ENCODE measurements around the gene ARL6.
A peak's percentile ranks its signal among the peaks of the same experiment; 100 is the strongest.

The ARL6 gene

GRCh38 chr3:97765336-97765735, 778 bp downstream of the ARL6 start:
- Histone ChIP-seq H2AFZ (ENCODE audit: low read depth, low read length, severe bottlenecking) (no peak overlapping the region), H3K9ac (ENCODE audit: low read length) (peak overlapping the region; percentile 60)

DNA sequence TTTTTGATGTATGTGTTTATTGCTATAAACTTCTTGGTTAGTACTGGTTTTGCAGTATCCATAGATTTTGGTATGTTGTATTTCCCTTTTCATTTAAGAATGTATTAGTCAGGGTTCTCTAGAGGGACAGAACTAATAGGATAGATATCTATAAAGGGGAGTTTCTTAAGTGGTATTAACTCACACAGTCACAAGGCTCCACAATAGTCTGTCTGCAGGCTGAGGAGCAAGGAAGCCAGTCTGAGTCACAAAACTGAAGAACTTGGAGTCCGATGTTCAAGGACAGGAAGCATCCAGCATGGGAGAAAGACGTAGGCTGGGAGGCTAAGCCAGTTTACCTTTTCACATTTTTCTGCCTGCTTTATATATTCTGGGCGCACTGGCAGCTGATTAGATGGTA, 8.4 kb downstream of the ARL6 start:
- H2AFZ ChIP-seq (ENCODE audit: low read depth, low read length, severe bottlenecking) = no peak overlapping the region
- no peak overlapping the region for H3K27ac ChIP-seq (ENCODE audit: low read depth, low read length)
- no peaks in the 10 kb centered on the region for H3K79me2 ChIP-seq (ENCODE audit: insufficient read depth, low read length)
- no peaks in the 10 kb centered on the region for H4K20me1 ChIP-seq (ENCODE audit: low read depth, low read length)
- no peaks in the 10 kb centered on the region; the same call in 1 of the 2 replicates for H3K36me3 ChIP-seq (ENCODE audit: low read length)
- H3K9me2 ChIP-seq (replicated peaks; ENCODE audit: insufficient read depth, low read length) = no peaks in the 10 kb centered on the region
- no peak overlapping the region for H3K9ac ChIP-seq (ENCODE audit: low read length)
- H3K4me3 ChIP-seq (ENCODE audit: insufficient read depth, low read length, poor library complexity, severe bottlenecking) = no peak overlapping the region
- TF ChIP-seq EZH2phosphoT487 (conservative IDR thresholded peaks at IDR 0.05; ENCODE audit: low read length) = no peak
- no peaks in the 10 kb centered on the region for H3K9me3 ChIP-seq (ENCODE audit: insufficient read depth, low read length)
- H3F3A ChIP-seq (ENCODE audit: insufficient read depth) = no peaks in the 10 kb centered on the region
- H3K27me3 ChIP-seq (ENCODE audit: low read length) = no peaks in the 10 kb centered on the region
- no peak overlapping the region for H3K4me2 ChIP-seq (ENCODE audit: low read depth, low read length, poor library complexity, severe bottlenecking)

More at GRCh38 chr3:97765336-97765735, 778 bp downstream of the ARL6 start:
- Histone ChIP-seq H3K4me2 (ENCODE audit: low read depth, low read length, poor library complexity, severe bottlenecking) (peak overlapping the region; percentile 94), H3K27me3 (ENCODE audit: low read length) (no peaks in the 10 kb centered on the region), H3K79me2 (ENCODE audit: insufficient read depth, low read length) (no peaks in the 10 kb centered on the region), H3K4me3 (ENCODE audit: insufficient read depth, low read length, poor library complexity, severe bottlenecking) (peak overlapping the region; percentile 85), H3K9me2 (replicated peaks; ENCODE audit: insufficient read depth, low read length) (no peaks in the 10 kb centered on the region), H3K27ac (ENCODE audit: low read depth, low read length) (no peak overlapping the region), H3K36me3 (ENCODE audit: low read length) (no peaks in the 10 kb centered on the region; the same call in 1 of the 2 replicates), H4K20me1 (ENCODE audit: low read depth, low read length) (no peaks in the 10 kb centered on the region), H3F3A (ENCODE audit: insufficient read depth) (no peaks in the 10 kb centered on the region), H3K9me3 (ENCODE audit: insufficient read depth, low read length) (no peaks in the 10 kb centered on the region)
- TF ChIP-seq, protein P1, sequence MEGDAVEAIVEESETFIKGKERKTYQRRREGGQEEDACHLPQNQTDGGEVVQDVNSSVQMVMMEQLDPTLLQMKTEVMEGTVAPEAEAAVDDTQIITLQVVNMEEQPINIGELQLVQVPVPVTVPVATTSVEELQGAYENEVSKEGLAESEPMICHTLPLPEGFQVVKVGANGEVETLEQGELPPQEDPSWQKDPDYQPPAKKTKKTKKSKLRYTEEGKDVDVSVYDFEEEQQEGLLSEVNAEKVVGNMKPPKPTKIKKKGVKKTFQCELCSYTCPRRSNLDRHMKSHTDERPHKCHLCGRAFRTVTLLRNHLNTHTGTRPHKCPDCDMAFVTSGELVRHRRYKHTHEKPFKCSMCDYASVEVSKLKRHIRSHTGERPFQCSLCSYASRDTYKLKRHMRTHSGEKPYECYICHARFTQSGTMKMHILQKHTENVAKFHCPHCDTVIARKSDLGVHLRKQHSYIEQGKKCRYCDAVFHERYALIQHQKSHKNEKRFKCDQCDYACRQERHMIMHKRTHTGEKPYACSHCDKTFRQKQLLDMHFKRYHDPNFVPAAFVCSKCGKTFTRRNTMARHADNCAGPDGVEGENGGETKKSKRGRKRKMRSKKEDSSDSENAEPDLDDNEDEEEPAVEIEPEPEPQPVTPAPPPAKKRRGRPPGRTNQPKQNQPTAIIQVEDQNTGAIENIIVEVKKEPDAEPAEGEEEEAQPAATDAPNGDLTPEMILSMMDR (IDR thresholded peaks at IDR 0.05; ENCODE audit: insufficient read depth, low read length, poor library complexity, severe bottlenecking) = no peak
- no peak for TF ChIP-seq EZH2phosphoT487 (conservative IDR thresholded peaks at IDR 0.05; ENCODE audit: low read length)

DNA sequence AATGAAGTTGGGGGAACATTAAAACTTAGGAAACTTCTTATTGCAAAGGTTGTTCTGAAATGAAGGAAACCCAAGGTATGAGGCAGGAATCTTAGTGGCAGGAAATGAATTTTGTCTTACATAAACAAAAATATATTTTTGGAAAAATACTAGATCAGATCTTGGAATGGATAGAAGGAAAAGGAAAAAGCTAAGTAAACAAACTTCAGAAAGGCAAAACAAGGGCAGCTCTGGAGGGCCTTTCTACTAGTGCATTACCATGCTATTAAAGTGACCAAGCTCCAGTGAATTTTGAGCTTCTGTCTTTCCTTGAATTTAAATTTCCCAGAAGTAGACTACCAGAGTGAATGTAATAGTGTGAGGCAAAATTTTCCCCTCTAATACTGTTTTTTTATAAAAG, 13.6 kb downstream of the ARL6 start:
- H3K9ac ChIP-seq (ENCODE audit: low read length) = no peak overlapping the region
- no peaks in the 10 kb centered on the region for H3K36me3 ChIP-seq (ENCODE audit: low read length)
- TF ChIP-seq, protein P1 (IDR thresholded peaks at IDR 0.05; ENCODE audit: insufficient read depth, low read length, poor library complexity, severe bottlenecking) = no peak
- no peak for TF ChIP-seq EZH2phosphoT487 (conservative IDR thresholded peaks at IDR 0.05; ENCODE audit: low read length)
- H3K27me3 ChIP-seq (ENCODE audit: low read length) = no peaks in the 10 kb centered on the region
- H3K9me2 ChIP-seq (replicated peaks; ENCODE audit: insufficient read depth, low read length) = no peaks in the 10 kb centered on the region
- no peak overlapping the region for H3K27ac ChIP-seq (ENCODE audit: low read depth, low read length)
- no peak overlapping the region for H3K4me3 ChIP-seq (ENCODE audit: insufficient read depth, low read length, poor library complexity, severe bottlenecking)
- H4K20me1 ChIP-seq (ENCODE audit: low read depth, low read length) = 0 out of 2 replicates have a peak, but pooled peaks cover under 1% of the 10 kb centered on the region
- H3K79me2 ChIP-seq (ENCODE audit: insufficient read depth, low read length) = no peaks in the 10 kb centered on the region
- H3K4me2 ChIP-seq (ENCODE audit: low read depth, low read length, poor library complexity, severe bottlenecking) = no peak overlapping the region
- H2AFZ ChIP-seq (ENCODE audit: low read depth, low read length, severe bottlenecking) = no peak overlapping the region
- no peaks in the 10 kb centered on the region for H3F3A ChIP-seq (ENCODE audit: insufficient read depth)
- no peaks in the 10 kb centered on the region for H3K9me3 ChIP-seq (ENCODE audit: insufficient read depth, low read length)

DNA sequence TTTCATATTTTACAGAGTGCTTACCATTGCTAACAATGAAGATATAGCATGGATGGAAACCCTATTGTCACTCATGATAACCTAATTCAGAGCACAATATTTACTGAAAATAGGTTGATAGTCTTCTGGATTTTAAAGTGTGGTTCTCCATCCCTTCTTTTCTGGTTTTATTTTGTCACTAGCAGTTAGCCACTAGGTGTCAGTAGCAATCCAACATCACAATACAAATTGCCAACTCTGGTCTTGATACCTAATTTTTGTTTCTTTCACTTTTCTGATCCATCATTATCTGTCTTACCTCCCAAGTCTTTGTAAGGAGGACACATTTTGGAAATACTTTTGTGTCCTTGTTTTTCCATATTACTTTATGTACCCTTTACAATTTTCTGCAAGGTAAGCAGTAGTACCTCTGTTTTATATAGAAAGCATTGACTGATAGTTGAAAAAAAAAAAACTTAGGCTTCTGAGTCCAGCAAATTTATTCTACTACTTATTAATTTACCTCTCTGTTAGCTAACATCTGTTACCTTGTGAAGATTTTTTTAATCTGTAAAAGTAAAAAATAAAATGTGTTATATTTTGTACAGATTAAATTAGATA, 29.0 kb downstream of the ARL6 start:
- H3K4me2 ChIP-seq (ENCODE audit: low read depth, low read length, poor library complexity, severe bottlenecking) = no peak overlapping the region

More for the DNA sequence above, 29.0 kb downstream of the ARL6 start:
- Histone ChIP-seq H3K9me2 (replicated peaks; ENCODE audit: insufficient read depth, low read length) (no peaks in the 10 kb centered on the region), H3K27me3 (ENCODE audit: low read length) (no peaks in the 10 kb centered on the region), H3K9ac (ENCODE audit: low read length) (no peak overlapping the region), H3K27ac (ENCODE audit: low read depth, low read length) (no peak overlapping the region), H4K20me1 (ENCODE audit: low read depth, low read length) (no peaks in the 10 kb centered on the region), H3K9me3 (ENCODE audit: insufficient read depth, low read length) (no peaks in the 10 kb centered on the region), H2AFZ (ENCODE audit: low read depth, low read length, severe bottlenecking) (no peak overlapping the region), H3K79me2 (ENCODE audit: insufficient read depth, low read length) (no peaks in the 10 kb centered on the region), H3K36me3 (ENCODE audit: low read length) (no peaks in the 10 kb centered on the region), H3K4me3 (ENCODE audit: insufficient read depth, low read length, poor library complexity, severe bottlenecking) (no peak overlapping the region), H3F3A (ENCODE audit: insufficient read depth) (no peaks in the 10 kb centered on the region)
- TF ChIP-seq, protein P1 (IDR thresholded peaks at IDR 0.05; ENCODE audit: insufficient read depth, low read length, poor library complexity, severe bottlenecking) = peak; percentile 56
- no peak for TF ChIP-seq EZH2phosphoT487 (conservative IDR thresholded peaks at IDR 0.05; ENCODE audit: low read length)

Data from SU-DHL-6 (cell line).